Stimulated activated CD8-positive, alpha-beta memory T cell treated with anti-CD3 and anti-CD28 coated beads, Interleukin-2, amount 100 ng/mL, for 1 hour (primary cell): ENCODE results near the gene PCGF1.
A peak's percentile ranks its signal among the peaks of the same experiment; 100 is the strongest.

ENCODE experiments used
- DNase-seq, 2 donors: peaks; one replicate each; pipeline ENCODE4 v3.0.0-alpha.2; 2020; ENCODE audit warnings: low read depth in 2 of 2

The PCGF1 gene

DNA sequence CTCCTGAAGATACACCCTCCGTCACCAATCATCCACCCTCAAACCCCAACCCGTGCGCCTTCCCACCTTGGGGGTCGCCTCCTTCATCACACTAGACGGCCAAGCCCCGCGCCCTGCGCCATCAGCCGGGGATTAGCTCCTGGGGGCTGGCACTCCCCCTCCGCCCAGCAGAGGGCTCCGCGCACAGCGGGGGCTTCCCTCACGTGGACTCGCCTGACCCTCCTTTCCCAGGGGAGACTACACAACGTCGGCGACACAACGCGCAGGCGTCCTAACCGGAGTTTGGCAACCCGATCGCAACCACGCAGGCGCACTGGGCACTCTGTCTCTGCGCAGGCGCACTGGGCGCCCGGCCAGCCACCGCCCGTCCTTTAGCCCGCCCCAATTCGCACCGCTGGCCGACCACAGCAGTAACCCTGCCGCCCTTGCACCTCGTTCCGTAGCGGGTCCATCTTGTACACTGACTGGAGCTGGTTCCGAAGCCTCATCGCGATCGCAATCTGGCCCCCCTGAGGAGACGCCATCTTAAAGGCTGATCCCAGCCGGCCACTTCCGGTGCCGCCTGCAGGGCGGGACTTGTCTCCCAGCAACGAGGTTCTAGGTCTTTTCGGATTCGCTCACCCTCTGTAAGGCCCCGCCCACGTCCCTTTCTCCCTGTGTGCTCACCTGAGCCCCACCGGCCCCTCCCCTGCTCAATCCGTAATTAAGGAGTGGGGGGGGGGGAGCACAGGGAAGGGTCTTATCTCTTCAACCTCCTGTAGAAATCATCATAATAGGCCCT, at the start of gene PCGF1:
Gene PCGF1 (minus strand): TSS at position 551 of the 781 bp plus-strand sequence. CDS start 27 bp downstream, at position 524.
- peak; percentile 97 to 99 for DNase-seq

DNA sequence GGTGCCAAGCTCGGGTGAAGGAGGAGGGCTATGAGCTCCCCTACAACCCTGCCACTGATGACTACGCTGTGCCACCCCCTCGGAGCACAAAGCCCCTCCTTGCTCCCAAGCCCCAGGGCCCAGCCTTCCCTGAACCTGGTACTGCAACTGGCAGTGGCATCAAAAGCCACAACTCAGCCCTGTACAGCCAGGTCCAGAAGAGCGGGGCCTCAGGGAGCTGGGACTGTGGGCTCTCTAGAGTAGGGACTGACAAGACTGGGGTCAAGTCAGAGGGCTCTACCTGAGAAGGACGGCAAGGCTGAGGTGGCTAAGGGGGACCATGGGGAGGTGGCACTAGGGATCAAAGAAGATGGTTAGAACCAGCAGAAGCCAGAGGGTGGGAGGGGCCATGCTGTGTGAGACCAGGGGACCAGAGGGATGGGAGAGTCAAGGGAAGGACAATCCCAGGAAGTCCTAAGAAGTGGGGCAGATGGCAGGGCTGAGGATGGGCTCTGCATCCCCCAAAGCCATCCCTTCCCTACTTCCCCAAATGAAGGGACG, 49.4 kb upstream of the PCGF1 start:
- no peak for DNase-seq

DNA sequence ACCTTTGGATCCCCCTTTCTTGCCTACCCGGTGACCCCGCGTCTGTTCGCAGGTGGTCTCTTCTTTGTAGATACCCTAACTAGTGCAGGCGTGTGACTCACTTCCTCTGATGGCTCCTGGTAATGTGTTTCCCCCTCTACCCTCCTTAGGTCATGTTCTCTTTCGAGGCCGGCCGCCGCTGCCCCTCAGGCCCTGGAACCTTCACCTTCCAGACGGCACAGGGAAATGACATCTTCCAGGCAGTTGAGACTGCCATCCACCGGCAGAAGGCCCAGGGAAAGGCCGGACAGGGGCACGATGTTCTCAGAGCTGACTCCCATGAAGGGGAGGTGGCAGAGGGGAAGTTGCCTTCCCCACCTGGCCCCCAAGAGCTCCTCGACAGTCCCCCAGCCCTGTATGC, 48.7 kb upstream of the PCGF1 start:
- no peak for DNase-seq

GRCh38 chr2:74555610-74556103, 48.2 kb upstream of the PCGF1 start:
- DNase-seq = no peak

DNA sequence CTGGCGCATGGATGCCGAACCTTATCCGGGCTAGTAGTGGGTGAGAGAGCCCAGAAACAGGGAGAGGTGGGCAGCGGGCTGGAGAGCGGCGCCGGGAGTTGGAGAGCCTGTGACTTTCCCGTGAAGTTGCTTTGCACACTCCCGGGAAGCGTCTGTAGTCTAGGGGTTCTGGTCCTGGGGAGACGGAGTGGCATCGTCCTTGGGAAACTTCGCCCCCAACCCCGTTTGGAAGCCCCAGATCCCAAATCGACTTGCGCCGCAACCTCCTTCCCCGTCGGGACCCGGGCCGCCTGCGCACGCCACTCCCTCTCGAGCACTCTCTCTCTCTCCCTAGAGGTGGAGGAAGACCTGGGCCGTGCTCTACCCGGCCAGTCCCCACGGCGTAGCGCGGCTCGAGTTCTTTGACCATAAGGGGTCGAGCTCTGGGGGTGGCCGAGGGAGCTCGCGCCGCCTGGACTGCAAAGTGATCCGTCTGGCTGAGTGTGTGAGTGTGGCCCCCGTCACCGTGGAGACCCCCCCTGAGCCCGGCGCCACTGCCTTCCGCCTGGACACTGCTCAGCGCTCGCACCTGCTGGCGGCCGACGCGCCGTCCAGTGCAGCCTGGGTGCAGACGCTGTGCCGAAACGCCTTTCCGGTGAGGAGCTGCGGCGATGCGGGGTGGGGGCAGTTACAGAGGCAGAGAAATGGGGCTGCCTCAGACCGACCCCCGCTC, 47.5 kb upstream of the PCGF1 start:
- peak in 1 of 2 donors; percentile 25 for DNase-seq

DNA sequence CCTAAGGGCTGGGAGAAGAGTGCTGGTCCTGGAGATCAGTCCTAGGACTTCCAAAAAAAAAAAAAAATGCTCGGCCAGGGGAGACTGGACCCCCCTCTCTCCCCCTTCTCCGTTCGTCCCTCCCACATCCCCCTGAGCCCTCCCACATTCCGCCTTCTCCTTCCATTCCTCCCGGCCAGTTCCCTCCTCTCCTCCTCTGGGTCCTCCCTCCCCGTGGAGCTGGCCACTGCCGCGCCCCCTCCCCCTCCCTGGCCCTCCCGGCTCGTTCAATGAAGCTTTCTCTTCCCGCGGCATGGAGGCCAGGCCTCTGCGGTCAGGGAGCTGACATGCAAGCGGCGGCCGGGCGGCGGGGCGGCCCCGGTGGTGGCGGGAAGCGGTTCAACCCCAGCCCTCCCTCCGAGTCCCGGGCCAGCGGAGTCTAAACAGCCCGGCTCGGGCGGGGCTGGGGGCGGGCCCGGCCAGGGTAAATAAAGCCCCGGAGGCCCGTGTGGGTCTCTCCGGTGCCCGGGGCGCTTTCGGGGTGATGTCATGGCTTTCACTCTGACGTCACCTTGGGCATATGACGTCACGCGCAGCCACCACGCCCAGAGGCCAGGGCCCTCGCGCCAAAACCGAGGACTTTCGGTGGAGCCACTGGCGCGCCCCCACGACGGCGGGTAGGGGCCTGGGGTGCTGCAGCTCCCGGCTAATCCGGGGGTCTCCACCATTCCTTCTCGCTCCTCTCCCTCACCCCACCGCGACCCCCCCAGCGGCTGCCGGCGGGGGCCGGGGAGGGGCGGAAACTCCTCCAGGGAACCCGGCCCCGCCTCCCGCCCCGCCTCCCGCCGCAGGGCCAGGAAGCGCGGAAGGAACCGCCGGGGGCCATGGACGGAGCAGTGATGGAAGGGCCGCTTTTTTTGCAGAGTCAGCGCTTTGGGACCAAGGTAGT, 46.7 kb upstream of the PCGF1 start, which contains the start of the genes DOK1 and LOXL3:
Gene DOK1 (plus strand): TSS at position 829 of the 928 bp plus-strand sequence. CDS start 35 bp downstream, at position 864.
Gene LOXL3 (minus strand): TSS at position 51 of the 928 bp plus-strand sequence. CDS start 1,308 bp downstream, outside the sequence.
- DNase-seq = peak; percentile 59 to 73

DNA sequence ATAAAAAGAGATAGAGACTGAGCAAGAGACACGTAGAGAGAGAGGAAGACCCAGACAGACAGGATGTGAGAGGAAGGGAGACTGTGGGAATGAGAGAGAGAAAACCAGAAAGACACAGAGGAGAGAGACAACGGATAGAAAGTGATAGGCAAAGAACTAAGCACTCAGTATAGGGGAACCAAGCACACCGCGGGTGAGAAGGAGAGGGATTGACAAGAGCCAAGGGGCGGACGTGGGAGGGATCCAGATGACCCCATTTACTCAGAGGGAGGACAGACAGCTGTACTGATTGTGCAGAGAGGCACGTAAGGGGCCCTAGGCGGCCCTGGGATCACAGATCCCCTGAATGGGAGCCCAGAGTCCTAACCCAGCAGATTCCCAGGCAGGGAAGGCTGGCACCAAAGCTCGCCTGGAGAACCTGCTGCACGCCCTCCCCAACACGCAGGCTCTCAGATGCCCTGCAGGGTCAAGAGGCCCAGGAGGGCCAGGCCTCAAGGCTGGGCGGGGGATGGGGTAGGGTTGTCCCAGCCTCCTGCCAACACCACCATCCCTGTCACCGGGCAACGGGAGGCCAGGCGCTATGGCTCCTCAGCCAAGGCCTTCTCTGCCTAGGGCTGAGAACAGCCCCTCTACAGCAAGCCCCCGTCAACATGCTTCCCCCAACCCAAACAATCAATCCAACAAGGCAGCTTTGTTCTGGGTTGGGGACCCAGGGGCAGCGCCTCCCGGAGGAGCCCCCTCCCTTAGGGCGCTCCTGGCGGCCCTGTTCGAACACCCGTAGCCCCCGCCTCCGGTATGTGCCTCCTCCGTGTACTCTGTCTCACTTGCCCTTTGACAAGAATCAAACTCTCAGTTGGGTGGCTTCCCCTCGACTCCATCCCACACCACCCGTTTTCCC, 45.7 kb upstream of the PCGF1 start:
- DNase-seq = no peak

GRCh38 chr2:74551942-74552913, 44.7 kb upstream of the PCGF1 start:
- DNase-seq = no peak

- DNase-seq = no peak
Measured at GRCh38 chr2:74551530-74551929, 44.0 kb upstream of the PCGF1 start.

DNA sequence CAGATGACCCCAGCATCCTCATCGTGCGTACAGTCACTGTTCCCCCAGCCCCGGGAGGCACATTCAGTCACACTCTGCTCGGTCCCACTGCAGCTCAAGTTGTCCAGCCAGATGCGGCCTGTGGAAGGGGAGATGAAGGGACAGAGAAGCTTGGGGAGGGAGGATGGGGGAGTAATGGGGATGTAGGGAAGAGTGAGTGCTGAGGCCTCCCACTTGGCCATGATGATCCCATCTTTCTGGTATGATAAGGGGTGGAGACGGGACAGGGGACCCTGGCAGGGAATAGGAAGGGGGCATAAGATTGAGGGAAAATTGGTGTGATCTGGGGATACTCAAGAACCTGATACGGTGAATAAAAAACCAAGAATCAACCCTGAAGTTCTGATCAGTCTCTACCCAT, 42.7 kb upstream of the PCGF1 start:
- no peak for DNase-seq

DNA sequence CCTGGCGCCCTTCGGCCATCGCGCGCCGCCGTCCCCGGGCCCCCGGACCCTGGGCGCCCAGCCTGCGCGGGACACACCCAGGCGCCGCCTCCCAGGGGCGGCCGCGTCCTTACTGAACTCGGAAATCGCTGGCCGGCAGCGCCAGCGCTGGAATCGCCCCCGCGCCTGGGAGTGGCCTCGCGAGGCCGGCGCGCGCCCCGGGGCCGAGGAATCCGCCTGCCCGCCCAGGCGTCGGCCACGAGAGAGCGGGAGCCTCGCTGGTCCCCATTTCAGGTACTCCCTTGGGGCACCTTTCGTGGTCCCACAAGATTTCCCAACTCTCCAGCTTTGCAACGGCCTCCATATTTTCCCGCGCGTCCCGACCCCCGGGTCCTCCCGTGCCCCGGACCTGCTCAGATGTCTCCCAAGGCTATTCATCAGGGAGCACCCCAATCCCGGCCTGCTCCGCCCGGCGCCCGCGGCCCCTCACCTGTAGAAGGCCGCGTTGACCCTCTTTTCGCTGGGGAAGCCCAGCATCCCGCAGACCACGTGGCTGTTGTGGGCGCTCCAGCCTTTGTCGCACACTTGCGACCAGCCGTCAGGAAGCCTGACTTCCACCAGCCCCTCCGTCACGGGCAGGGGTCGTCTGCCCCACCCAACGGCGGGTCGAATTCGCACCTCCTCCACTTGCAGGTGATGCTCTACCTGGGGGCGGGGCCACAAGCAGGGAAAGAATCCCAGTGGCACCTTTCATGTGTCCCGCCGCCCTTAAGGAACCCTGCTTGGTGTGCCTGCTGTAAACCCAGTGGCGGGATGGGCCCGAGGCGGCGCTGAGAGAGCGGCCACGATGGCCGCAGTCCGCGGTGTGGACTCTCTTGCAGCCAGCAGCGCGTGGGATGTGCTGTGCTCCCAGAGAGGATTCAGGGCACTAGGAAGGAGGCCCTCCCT, 41.7 kb upstream of the PCGF1 start:
- no peak for DNase-seq

DNA sequence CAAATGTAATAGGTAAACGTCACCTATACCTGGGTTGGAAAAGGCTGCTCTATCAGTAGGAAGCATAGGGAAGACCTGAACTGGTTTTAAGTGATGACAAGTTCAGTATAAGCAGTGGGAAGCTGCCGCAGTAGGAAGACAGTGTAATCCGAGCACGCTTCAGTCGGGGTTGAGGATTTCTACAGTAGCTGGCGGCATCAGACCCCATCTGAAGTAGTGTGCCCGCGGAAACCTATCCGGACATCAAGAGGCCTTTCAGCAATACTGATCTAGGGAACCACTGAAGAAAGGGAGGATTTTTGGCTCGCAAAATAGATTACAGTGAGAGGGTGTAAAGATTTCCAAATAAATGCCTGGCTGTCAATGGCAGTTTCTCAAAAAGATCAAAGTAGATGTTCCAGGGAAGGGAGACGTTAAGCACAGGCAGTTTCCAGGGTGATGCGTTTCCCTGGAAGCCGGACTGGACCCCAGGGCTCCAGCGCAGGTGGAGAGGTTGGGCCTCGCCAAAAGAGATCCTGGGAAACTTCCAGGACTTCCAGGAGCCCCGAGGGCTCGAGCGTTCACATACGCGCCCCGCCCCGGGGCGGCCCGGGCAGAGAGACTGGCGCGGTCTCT, 40.9 kb upstream of the PCGF1 start:
- DNase-seq = no peak

- DNase-seq = no peak
Measured at GRCh38 chr2:74546004-74546403, 38.5 kb upstream of the PCGF1 start.

GRCh38 chr2:74544634-74545033, 37.1 kb upstream of the PCGF1 start:
- DNase-seq = no peak

- DNase-seq = no peak
Measured at GRCh38 chr2:74542978-74543377, 35.5 kb upstream of the PCGF1 start.

DNA sequence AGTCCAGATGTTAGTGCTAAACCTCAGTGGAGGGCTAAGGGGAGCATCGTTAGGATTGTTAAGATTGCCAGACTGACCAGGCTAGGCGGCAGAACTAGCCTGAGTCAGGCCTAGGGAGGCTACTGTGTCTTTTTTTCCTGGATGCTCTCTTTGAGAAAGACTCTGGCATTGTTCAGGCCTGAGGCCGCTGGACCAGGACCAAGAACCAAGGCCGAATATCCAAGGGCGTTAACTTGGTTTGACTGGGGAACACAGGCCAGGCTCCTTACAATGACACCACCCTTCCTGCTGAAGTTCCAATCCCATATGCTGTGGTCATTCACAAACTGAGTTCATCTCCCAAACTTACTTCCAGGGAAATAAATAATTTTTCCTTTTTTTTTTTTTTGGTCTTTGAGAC, 32.8 kb upstream of the PCGF1 start:
- no peak for DNase-seq

DNA sequence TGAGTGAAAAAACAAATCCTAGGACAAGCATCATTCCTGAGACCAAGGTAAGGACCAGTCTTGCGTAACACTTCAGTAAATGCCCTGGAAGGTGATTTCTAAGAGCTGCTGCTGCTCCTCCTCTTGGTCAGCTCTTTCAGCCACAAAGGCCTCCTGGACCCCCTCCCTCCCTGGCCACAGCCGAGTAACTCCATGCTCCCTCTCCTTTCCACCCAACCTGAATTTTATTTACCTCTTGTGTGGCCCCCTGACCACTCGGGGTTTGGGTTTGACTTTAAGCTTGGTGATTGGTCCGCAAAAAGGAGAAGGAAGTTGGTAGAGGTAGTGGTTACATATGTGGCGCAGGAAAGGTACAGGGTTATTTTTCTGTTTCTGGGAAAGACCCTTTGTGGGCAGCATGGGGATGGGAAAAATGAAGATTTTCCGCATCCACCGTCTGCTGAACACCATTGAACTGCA, 31.4 kb upstream of the PCGF1 start:
- DNase-seq = no peak
